Peyer's patch (tissue), 4 donors: ENCODE data around the gene DYNLL1. TPM values are rescaled to one million over a fixed set of nuclear protein-coding genes. Genes with fewer than 3 reads are reported as not detected.

ENCODE experiments used
- DNase-seq, 3 donors: peaks; one replicate each; pipeline ENCODE4 v3.0.0-alpha.2; 2017 to 2019
- H3K27ac ChIP-seq, 4 donors: fragments of 200-600 bp; sonication (generic); one replicate each; pipeline ENCODE4 v1.5.1; 2016 to 2019
- H3K27me3 ChIP-seq, 2 donors: fragments of 200-600 bp; sonication (generic); one replicate each; pipeline ENCODE4 v1.5.1; 2019
- H3K36me3 ChIP-seq, 3 donors: fragments of 200-600 bp; sonication (generic); one replicate each; pipeline ENCODE4 v1.5.1; 2016 to 2019
- H3K4me1 ChIP-seq, 4 donors: fragments of 200-600 bp; sonication (generic); one replicate each; pipeline ENCODE4 v1.5.1; 2016 to 2019
- H3K4me3 ChIP-seq, 4 donors: fragments of 200-600 bp; sonication (generic); 1 replicate in 3 of 4; 2 replicates in 1 of 4; pipeline ENCODE4 v1.5.1; 2016 to 2019; ENCODE audit warnings: mild to moderate bottlenecking in 1 of 4
- H3K9me3 ChIP-seq, 4 donors: fragments of 200-600 bp; sonication (generic); one replicate each; pipeline ENCODE4 v1.5.1; 2016 to 2019; ENCODE audit warnings: mild to moderate bottlenecking in 1 of 4
- CTCF ChIP-seq, 6 experiments: fragments of 450-650 bp in 4 of 6; fragments of 200-600 bp in 2 of 6; sonication (generic) in 1 of 6; IDR thresholded peaks; one replicate each; pipeline ENCODE4 v1.5.1; 2017 to 2019; ENCODE audit warnings: antibody characterized with exemption in 6 of 6, mild to moderate bottlenecking in 3 of 6, moderate library complexity in 1 of 6
- POLR2A ChIP-seq, 2 donors: fragments of 450-650 bp; IDR thresholded peaks; one replicate each; pipeline ENCODE4 v1.5.1; 2017; ENCODE audit warnings: antibody characterized with exemption in 2 of 2, mild to moderate bottlenecking in 2 of 2, moderate library complexity in 2 of 2
- total RNA-seq, 4 donors: library from RNA; depleted of rRNA; stranded (reverse); fragments of >200 nt; gene quantifications; one replicate each; pipeline ENCODE4 v1.1.0, GENCODE V29; 2016

The DYNLL1 gene
- total RNA-seq, 4 donors from 2014 or later, result 128 to 212 (median 199) TPM

GRCh38 chr12:120538281-120539156 lies 42.6 kb downstream of the DYNLL1 start:
- TF ChIP-seq POLR2A (IDR thresholded peaks at IDR 0.05) (no peak), CTCF (IDR thresholded peaks at IDR 0.05) (no peak)
- peak in 2 of 3 donors; percentile 70 to 77 for DNase-seq
- peak overlapping the region in 2 of 4 donors; percentile 9 to 96 for H3K4me3 ChIP-seq
- peaks cover 6 to 65% (median 19%) of the 10 kb centered on the region in 4 donors for H3K4me1 ChIP-seq
- H3K27me3 ChIP-seq, result no peaks in the 10 kb centered on the region
- H3K36me3 ChIP-seq, result peaks cover 0 to 8% (median 0%) of the 10 kb centered on the region in 3 donors
- H3K27ac ChIP-seq, result peak overlapping the region; percentile 37 to 74 (median 66)
- H3K9me3 ChIP-seq, result no peaks in the 10 kb centered on the region

- peak overlapping the region in 3 of 4 donors; percentile 37 to 74 (median 65) for H3K27ac ChIP-seq
These were observed 43.4 kb downstream of the DYNLL1 start for GRCh38 chr12:120539303-120539702.

GRCh38 chr12:120540445-120540844 lies 44.5 kb downstream of the DYNLL1 start:
- TF ChIP-seq CTCF (IDR thresholded peaks at IDR 0.05) (no peak), POLR2A (IDR thresholded peaks at IDR 0.05) (no peak)
- no peak overlapping the region for H3K4me3 ChIP-seq
- peaks cover 0 to 16% (median 0%) of the 10 kb centered on the region in 3 donors for H3K36me3 ChIP-seq
- no peaks in the 10 kb centered on the region for H3K27me3 ChIP-seq
- no peak for DNase-seq
- no peaks in the 10 kb centered on the region for H3K9me3 ChIP-seq
- peaks cover 6 to 72% (median 19%) of the 10 kb centered on the region in 4 donors for H3K4me1 ChIP-seq
- H3K27ac ChIP-seq, result no peak overlapping the region

More at GRCh38 chr12:120539303-120539702, 43.4 kb downstream of the DYNLL1 start:
- Histone ChIP-seq H3K9me3 (no peaks in the 10 kb centered on the region), H3K4me3 (peak overlapping the region in 2 of 4 donors; percentile 9 to 96), H3K36me3 (peaks cover 0 to 16% (median 0%) of the 10 kb centered on the region in 3 donors), H3K27me3 (no peaks in the 10 kb centered on the region), H3K4me1 (peaks cover 6 to 73% (median 19%) of the 10 kb centered on the region in 4 donors)
- no peak for DNase-seq
- no peak for TF ChIP-seq CTCF (IDR thresholded peaks at IDR 0.05)
- no peak for TF ChIP-seq POLR2A (IDR thresholded peaks at IDR 0.05)

- Histone ChIP-seq H3K4me3 (no peak overlapping the region), H3K27me3 (no peaks in the 10 kb centered on the region), H3K9me3 (no peaks in the 10 kb centered on the region), H3K4me1 (peaks cover 5 to 55% (median 15%) of the 10 kb centered on the region in 4 donors), H3K27ac (no peak overlapping the region), H3K36me3 (peaks cover 0 to 29% (median 0%) of the 10 kb centered on the region in 3 donors)
- no peak for DNase-seq
- no peak for TF ChIP-seq POLR2A (IDR thresholded peaks at IDR 0.05)
- no peak for TF ChIP-seq CTCF (IDR thresholded peaks at IDR 0.05)
These were observed 46.3 kb downstream of the DYNLL1 start for GRCh38 chr12:120542166-120542565.

GRCh38 chr12:120544691-120545090 lies 48.8 kb downstream of the DYNLL1 start:
- Histone ChIP-seq H3K27ac (no peak overlapping the region), H3K27me3 (no peaks in the 10 kb centered on the region), H3K4me1 (peaks cover 0 to 36% (median 0%) of the 10 kb centered on the region in 4 donors), H3K4me3 (no peak overlapping the region), H3K36me3 (peaks cover 0 to 54% (median 0%) of the 10 kb centered on the region in 3 donors), H3K9me3 (no peaks in the 10 kb centered on the region)
- no peak for DNase-seq
- no peak for TF ChIP-seq POLR2A (IDR thresholded peaks at IDR 0.05)
- no peak for TF ChIP-seq CTCF (IDR thresholded peaks at IDR 0.05)
